ENCODE measurements around the gene NALF2. TPM values are rescaled to one million over a fixed set of nuclear protein-coding genes. Genes with fewer than 3 reads are reported as not detected.

NALF2 gene
- total RNA-seq, 4 donors from 2014 or later = 0.09 to 0.19 TPM; not detected in 2

GRCh38 chrX:69539437-69539836, 35.3 kb downstream of the NALF2 start:
- DNase-seq (ENCODE audit: low spot score) (no peak), ATAC-seq (ENCODE audit: low FRiP score) (no peak)
- TF ChIP-seq CTCF (IDR thresholded peaks at IDR 0.05) = no peak

GRCh38 chrX:69541956-69542355, 37.8 kb downstream of the NALF2 start:
- no peak for ATAC-seq (ENCODE audit: low FRiP score)
- TF ChIP-seq CTCF (IDR thresholded peaks at IDR 0.05) = no peak
- DNase-seq (ENCODE audit: low spot score) = no peak

GRCh38 chrX:69543572-69543971, 39.4 kb downstream of the NALF2 start:
- no peak for DNase-seq (ENCODE audit: low spot score)
- TF ChIP-seq CTCF (IDR thresholded peaks at IDR 0.05) = no peak
- no peak for ATAC-seq (ENCODE audit: low FRiP score)

GRCh38 chrX:69546417-69546816, 42.3 kb downstream of the NALF2 start:
- no peak for TF ChIP-seq CTCF (IDR thresholded peaks at IDR 0.05)

GRCh38 chrX:69546978-69547377, 42.9 kb downstream of the NALF2 start:
- no peak for TF ChIP-seq CTCF (IDR thresholded peaks at IDR 0.05)
- ATAC-seq (ENCODE audit: low FRiP score) (no peak), DNase-seq (ENCODE audit: low spot score) (no peak)

More at GRCh38 chrX:69546417-69546816, 42.3 kb downstream of the NALF2 start:
- DNase-seq (ENCODE audit: low spot score) (no peak), ATAC-seq (ENCODE audit: low FRiP score) (no peak)

DNA sequence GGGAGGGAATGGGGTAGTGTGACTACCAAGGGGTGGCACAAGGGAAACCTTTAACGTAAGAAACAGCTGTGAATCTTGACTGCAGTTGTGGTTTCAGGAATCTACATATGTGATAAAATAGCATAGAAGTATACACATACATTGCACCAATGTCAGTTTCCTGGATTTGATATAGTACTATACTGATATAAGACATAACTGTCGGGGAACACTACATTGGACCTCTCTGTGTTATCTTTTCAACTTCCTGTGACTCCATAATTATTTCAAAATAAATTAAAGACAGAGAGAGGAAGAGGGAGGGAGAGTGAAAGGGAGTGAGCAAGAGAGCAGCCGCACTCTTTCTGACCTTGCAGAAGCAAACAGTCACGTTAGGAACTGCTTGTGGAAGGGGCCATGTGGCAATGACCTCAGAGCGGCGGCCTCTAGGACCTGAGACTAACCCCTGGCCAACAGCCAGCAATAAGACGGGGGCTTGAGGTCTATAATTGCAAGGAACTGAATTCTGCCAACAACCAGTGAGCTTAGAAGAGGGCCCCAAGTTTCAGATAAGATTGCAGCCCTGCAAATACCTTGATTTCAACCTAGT, 47.4 kb downstream of the NALF2 start:
- no peak for TF ChIP-seq CTCF (IDR thresholded peaks at IDR 0.05)
- ATAC-seq (ENCODE audit: low FRiP score) = no peak
- no peak for DNase-seq (ENCODE audit: low spot score)

DNA sequence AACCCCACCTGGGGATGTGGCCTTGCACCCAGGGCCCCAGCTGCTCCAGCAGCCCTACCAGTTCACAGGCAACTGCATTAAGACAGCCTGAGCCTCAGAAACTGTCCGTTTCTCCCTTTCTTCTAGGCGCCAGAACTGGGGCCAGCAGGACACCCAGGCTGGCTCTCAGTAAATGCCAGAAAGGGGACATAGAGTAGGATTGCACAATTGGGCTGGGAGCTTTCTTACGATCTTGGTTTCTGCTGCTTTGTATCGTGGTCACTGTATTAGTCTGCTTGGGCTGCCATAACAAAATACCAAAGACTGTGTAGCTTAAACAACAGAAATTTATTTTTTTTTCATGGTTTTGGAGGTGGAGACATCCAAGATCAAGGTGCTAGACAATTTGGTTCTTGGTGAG, 48.4 kb downstream of the NALF2 start:
- DNase-seq (ENCODE audit: low spot score) = no peak
- no peak for TF ChIP-seq CTCF (IDR thresholded peaks at IDR 0.05)

More for the DNA sequence above, 48.4 kb downstream of the NALF2 start:
- no peak for ATAC-seq (ENCODE audit: low FRiP score)

All from omental fat pad (tissue), 4 donors.